ENCODE measurements around the gene TIPARP.

The TIPARP gene

GRCh38 chr3:156674046-156674910 lies at the start of gene TIPARP:
TSS of gene TIPARP (plus strand) at chr3:156674590. CDS start at chr3:156677698, 3,108 bp downstream.
- TF ChIP-seq GATA2 (IDR thresholded peaks at IDR 0.05; ENCODE audit: low read depth, low read length), result no peak
- TF ChIP-seq GATA3 (IDR thresholded peaks at IDR 0.05; ENCODE audit: low read depth, low read length), result no peak

GRCh38 chr3:156626104-156626503 lies 48.3 kb upstream of the TIPARP start:
- TF ChIP-seq GATA2 (IDR thresholded peaks at IDR 0.05; ENCODE audit: low read depth, low read length) (no peak), GATA3 (IDR thresholded peaks at IDR 0.05; ENCODE audit: low read depth, low read length) (no peak)

- TF ChIP-seq GATA3 (IDR thresholded peaks at IDR 0.05; ENCODE audit: low read depth, low read length) (no peak), GATA2 (IDR thresholded peaks at IDR 0.05; ENCODE audit: low read depth, low read length) (no peak)
Measured at GRCh38 chr3:156627946-156628569, 46.3 kb upstream of the TIPARP start.

- TF ChIP-seq GATA2 (IDR thresholded peaks at IDR 0.05; ENCODE audit: low read depth, low read length), result no peak
Measured at GRCh38 chr3:156628836-156629618, 45.4 kb upstream of the TIPARP start.

- TF ChIP-seq GATA3 (IDR thresholded peaks at IDR 0.05; ENCODE audit: low read depth, low read length) (no peak), GATA2 (IDR thresholded peaks at IDR 0.05; ENCODE audit: low read depth, low read length) (no peak)
Measured at GRCh38 chr3:156630081-156630772, 44.2 kb upstream of the TIPARP start.

- no peak for TF ChIP-seq GATA3 (IDR thresholded peaks at IDR 0.05; ENCODE audit: low read depth, low read length)
- no peak for TF ChIP-seq GATA2 (IDR thresholded peaks at IDR 0.05; ENCODE audit: low read depth, low read length)
Measured at GRCh38 chr3:156630773-156631093, 43.7 kb upstream of the TIPARP start.

- TF ChIP-seq GATA2 (IDR thresholded peaks at IDR 0.05; ENCODE audit: low read depth, low read length) (no peak), GATA3 (IDR thresholded peaks at IDR 0.05; ENCODE audit: low read depth, low read length) (no peak)
Measured at GRCh38 chr3:156631323-156631722, 43.1 kb upstream of the TIPARP start.

GRCh38 chr3:156632601-156633000 lies 41.8 kb upstream of the TIPARP start:
- TF ChIP-seq GATA2 (IDR thresholded peaks at IDR 0.05; ENCODE audit: low read depth, low read length), result no peak
- TF ChIP-seq GATA3 (IDR thresholded peaks at IDR 0.05; ENCODE audit: low read depth, low read length), result no peak

GRCh38 chr3:156633335-156633734 lies 41.1 kb upstream of the TIPARP start:
- TF ChIP-seq GATA2 (IDR thresholded peaks at IDR 0.05; ENCODE audit: low read depth, low read length) (no peak), GATA3 (IDR thresholded peaks at IDR 0.05; ENCODE audit: low read depth, low read length) (no peak)

GRCh38 chr3:156635034-156635433 lies 39.4 kb upstream of the TIPARP start:
- TF ChIP-seq GATA2 (IDR thresholded peaks at IDR 0.05; ENCODE audit: low read depth, low read length) (no peak), GATA3 (IDR thresholded peaks at IDR 0.05; ENCODE audit: low read depth, low read length) (no peak)

- TF ChIP-seq GATA2 (IDR thresholded peaks at IDR 0.05; ENCODE audit: low read depth, low read length), result no peak
- no peak for TF ChIP-seq GATA3 (IDR thresholded peaks at IDR 0.05; ENCODE audit: low read depth, low read length)
Measured at GRCh38 chr3:156635973-156636372, 38.4 kb upstream of the TIPARP start.

- TF ChIP-seq GATA2 (IDR thresholded peaks at IDR 0.05; ENCODE audit: low read depth, low read length), result no peak
- TF ChIP-seq GATA3 (IDR thresholded peaks at IDR 0.05; ENCODE audit: low read depth, low read length), result no peak
Measured at GRCh38 chr3:156637480-156638022, 36.8 kb upstream of the TIPARP start.

- TF ChIP-seq GATA2 (IDR thresholded peaks at IDR 0.05; ENCODE audit: low read depth, low read length) (no peak), GATA3 (IDR thresholded peaks at IDR 0.05; ENCODE audit: low read depth, low read length) (no peak)
Measured at GRCh38 chr3:156638271-156638670, 36.1 kb upstream of the TIPARP start.
